ENCODE measurements around the gene NUP205.

DNA sequence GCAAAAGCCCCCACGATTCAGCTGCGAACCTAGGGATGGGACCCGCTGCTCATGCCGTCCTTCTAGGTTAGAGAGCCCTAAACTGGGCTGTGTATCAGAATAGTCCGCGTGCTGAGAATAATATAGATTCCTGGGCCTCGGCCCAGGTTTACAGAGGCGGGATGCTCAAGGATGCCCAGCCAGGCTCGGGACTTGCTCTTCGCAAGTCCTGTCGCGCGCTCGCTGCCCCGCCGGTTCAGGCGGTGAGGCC, 104.3 kb downstream of the NUP205 start:
- TF ChIP-seq POLR2A (IDR thresholded peaks at IDR 0.05), result no peak
- TF ChIP-seq, protein P1, sequence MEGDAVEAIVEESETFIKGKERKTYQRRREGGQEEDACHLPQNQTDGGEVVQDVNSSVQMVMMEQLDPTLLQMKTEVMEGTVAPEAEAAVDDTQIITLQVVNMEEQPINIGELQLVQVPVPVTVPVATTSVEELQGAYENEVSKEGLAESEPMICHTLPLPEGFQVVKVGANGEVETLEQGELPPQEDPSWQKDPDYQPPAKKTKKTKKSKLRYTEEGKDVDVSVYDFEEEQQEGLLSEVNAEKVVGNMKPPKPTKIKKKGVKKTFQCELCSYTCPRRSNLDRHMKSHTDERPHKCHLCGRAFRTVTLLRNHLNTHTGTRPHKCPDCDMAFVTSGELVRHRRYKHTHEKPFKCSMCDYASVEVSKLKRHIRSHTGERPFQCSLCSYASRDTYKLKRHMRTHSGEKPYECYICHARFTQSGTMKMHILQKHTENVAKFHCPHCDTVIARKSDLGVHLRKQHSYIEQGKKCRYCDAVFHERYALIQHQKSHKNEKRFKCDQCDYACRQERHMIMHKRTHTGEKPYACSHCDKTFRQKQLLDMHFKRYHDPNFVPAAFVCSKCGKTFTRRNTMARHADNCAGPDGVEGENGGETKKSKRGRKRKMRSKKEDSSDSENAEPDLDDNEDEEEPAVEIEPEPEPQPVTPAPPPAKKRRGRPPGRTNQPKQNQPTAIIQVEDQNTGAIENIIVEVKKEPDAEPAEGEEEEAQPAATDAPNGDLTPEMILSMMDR (IDR thresholded peaks at IDR 0.05), result peak in 1 of 3 donors; percentile 76
